ENCODE measurements around the gene ZNF487.
"Not testable (repeated sequence)": the region's sequence is repeated elsewhere in the genome, so short reads cannot be mapped to it uniquely, and the experiment has no call there.

The ZNF487 gene

DNA sequence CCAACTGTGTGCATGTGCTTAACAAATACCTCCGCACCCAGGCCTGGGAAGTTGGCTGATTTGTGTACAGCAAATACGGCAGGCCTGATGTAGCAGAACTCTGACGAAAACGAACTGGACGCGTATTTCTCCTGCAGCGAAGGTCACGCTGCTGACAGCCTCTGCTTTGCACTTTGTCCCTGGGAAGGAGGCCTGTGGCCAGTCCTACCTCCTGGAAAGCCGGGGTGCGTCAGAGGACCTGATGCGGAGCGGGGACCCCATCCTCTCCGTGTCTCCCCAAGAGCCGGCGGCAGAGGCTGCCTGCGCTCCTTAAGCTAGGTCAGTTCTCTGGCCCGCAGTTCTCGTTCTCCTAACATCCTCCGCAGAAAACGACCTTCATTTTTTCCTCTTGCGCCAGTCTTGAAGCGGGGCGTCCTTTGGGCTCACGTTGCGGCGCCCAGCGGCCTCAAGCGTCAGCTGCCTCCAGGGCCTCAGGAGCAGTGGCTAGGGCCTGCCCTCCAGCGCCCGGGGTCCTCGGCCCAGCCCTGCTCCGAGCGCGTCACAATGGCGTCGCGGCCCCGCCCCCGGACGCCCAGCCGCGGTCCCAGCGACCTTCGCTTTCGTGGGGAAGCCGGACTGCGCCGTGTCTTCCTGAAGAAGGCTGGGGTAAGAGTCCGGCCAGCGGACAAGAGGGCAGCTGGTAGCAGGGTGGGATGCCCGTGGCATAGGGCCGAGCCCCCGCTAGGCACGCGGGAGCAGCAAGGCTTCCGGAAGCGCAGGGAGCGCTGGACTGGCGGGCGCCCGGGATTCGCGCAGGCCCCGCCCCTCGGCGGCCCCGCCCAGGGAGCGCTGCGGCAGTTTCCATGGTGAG lies at the start of gene ZNF487:
ZNF487 (plus strand) TSS at position 821 of the 850 bp plus-strand sequence. CDS start 38,703 bp downstream, outside the sequence.
- Mint-ChIP-seq H3K36me3 (ENCODE audit: low read depth) (peaks cover 7% of the 10 kb centered on the region), H3K4me3 (peak within 1 kb of the TSS; percentile 98), H3K4me1 (peaks cover 20% of the 10 kb centered on the region), H3K27me3 (no peaks in the 10 kb centered on the region), H3K27ac (peak within 1 kb of the TSS; percentile 98), H3K9me3 (no peaks in the 10 kb centered on the region)
- ATAC-seq (peak; percentile 98), DNase-seq (peak; percentile 88)

DNA sequence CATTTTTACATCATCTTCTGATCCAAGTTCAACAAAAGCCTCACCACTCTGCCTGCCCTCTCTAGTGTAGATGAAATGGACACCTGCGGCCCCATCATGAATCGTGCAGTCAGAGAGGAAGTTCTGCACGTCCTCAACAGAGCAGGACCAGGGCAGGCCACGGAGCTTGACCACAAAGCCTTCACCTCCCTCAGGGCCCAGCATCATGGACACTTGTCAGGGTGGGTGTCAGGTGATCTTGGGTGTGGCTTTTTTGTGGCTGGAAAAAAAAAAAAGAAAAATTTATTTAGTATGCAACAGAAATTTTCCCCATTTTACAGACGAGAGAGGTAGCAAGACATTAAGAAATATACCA lies 49.3 kb upstream of the ZNF487 start:
- no peaks in the 10 kb centered on the region for H3K27me3 Mint-ChIP-seq
- peaks cover 44% of the 10 kb centered on the region for H3K4me1 Mint-ChIP-seq
- no peaks in the 10 kb centered on the region for H3K9me3 Mint-ChIP-seq
- H3K4me3 Mint-ChIP-seq: no peak overlapping the region
- H3K36me3 Mint-ChIP-seq (ENCODE audit: low read depth): peaks cover 73% of the 10 kb centered on the region
- no peak for ATAC-seq
- H3K27ac Mint-ChIP-seq: peak overlapping the region; percentile 68
- DNase-seq: no peak

DNA sequence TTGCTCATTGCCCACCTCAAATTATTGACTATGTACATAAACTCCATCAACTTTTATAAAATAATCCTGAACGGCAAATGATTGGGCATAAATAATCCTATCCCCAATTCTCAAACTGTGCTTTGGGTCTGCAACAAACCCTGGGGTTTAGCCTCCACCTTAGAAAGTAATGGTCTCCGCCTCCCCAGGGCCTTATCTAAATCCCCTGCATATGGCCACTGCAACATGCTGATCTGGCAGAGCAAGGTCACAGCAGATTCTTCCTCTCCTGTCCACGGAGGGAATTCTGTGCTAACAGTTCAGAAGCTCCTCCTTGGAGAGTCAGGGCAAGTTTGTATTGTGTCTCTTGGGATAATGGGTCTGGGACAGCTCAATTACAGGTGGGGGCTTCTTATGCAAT lies 47.0 kb upstream of the ZNF487 start:
- peaks cover 63% of the 10 kb centered on the region for H3K4me1 Mint-ChIP-seq
- ATAC-seq: no peak
- H3K27me3 Mint-ChIP-seq: no peaks in the 10 kb centered on the region
- DNase-seq: no peak
- peaks cover 94% of the 10 kb centered on the region for H3K36me3 Mint-ChIP-seq (ENCODE audit: low read depth)
- no peak overlapping the region for H3K4me3 Mint-ChIP-seq
- peak overlapping the region; percentile 84 for H3K27ac Mint-ChIP-seq
- H3K9me3 Mint-ChIP-seq: no peaks in the 10 kb centered on the region

DNA sequence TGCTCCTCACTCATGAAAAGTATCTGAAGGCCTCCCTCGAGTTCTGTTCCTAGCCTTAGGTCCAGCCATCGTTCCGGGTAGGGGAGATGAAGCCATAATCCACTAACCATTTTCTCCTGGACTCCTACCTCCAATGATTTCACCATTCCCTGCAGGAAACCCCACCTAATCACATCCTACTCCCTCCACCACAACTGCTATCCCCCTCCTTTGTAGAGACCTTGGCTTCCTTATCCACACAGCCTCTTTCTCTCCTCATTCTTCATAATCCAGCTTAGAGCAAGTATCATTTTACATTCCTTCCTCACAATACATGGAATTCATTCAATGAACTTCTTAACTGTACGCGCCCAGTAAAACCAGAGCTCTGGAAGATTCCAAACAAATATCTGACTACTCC lies 46.6 kb upstream of the ZNF487 start:
- DNase-seq (no peak), ATAC-seq (no peak)
- Mint-ChIP-seq H3K9me3 (no peaks in the 10 kb centered on the region), H3K36me3 (ENCODE audit: low read depth) (peaks cover 98% of the 10 kb centered on the region), H3K4me1 (peaks cover 68% of the 10 kb centered on the region), H3K27me3 (no peaks in the 10 kb centered on the region), H3K4me3 (peak overlapping the region; percentile 30), H3K27ac (peak overlapping the region; percentile 84)

DNA sequence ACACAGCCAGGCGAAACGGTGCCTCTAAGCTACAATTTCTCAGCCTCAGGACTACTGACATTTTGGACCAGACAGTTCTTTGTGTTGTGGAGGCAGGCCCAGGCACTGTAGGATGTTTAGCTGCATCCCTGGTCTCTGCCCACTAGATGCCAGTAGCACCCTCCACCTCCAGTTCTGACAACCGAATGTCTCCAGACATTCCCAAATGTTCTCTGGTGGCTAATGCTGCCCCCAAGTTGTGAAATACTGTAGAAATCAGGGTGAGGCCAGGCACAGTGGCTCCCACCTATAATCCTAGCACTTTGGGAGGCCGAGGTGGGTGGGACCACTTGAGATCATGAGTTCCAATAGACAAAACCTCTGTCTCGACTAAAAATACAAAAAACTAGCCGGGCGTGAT lies 46.2 kb upstream of the ZNF487 start:
- Mint-ChIP-seq H3K4me3 (peak overlapping the region; percentile 30), H3K36me3 (ENCODE audit: low read depth) (peaks cover 98% of the 10 kb centered on the region), H3K9me3 (no peaks in the 10 kb centered on the region), H3K27ac (peak overlapping the region; percentile 84), H3K4me1 (peaks cover 72% of the 10 kb centered on the region), H3K27me3 (no peaks in the 10 kb centered on the region)
- no peak for ATAC-seq
- DNase-seq: no peak

DNA sequence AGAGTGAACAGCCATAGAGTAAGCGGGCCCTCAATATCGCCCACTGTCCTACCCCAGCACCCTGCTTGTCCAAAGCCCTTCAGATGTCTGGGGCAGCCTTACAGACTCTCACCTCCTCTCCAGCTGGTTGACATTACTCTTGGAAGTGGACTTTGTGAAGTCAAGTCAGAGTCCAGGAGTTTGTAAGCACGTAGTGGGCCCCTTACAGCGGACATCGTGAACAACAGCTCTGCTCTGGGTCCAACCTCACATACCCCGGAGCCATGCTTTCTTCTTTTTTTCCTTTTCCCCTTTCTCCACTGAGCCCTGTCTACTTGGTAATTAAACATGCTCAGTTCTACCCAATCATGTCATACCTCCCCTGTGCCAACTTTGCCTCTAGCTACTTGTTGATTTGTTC lies 45.4 kb upstream of the ZNF487 start:
- Mint-ChIP-seq H3K4me3 (no peak overlapping the region), H3K36me3 (ENCODE audit: low read depth) (peaks cover 98% of the 10 kb centered on the region), H3K9me3 (no peaks in the 10 kb centered on the region), H3K27me3 (no peaks in the 10 kb centered on the region), H3K4me1 (peaks cover 78% of the 10 kb centered on the region), H3K27ac (peak overlapping the region; percentile 84)
- ATAC-seq (no peak), DNase-seq (no peak)

DNA sequence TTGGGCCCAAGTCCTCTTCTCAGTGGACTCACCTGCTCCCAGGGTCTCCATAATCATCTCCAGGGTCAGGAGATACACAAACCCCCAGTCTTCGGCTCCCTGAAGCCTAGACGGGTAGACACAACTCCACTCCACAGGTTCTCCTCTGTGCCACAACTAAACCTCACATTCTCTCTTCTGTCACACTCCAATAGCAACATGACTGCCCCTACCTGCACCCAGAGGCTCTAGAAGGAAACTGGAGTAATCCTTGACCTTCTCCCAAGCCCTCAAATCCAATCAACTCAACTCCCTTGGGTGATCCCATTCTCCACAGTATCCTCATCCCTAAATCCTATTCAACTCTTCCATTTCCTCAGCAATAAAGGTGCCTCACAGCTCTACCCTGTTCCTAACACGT lies 44.2 kb upstream of the ZNF487 start:
- ATAC-seq (no peak), DNase-seq (no peak)
- no peaks in the 10 kb centered on the region for H3K27me3 Mint-ChIP-seq
- peak overlapping the region; percentile 39 for H3K4me3 Mint-ChIP-seq
- H3K27ac Mint-ChIP-seq: peak overlapping the region; percentile 93
- peaks cover 92% of the 10 kb centered on the region for H3K36me3 Mint-ChIP-seq (ENCODE audit: low read depth)
- peaks cover 74% of the 10 kb centered on the region for H3K4me1 Mint-ChIP-seq
- H3K9me3 Mint-ChIP-seq: no peaks in the 10 kb centered on the region

DNA sequence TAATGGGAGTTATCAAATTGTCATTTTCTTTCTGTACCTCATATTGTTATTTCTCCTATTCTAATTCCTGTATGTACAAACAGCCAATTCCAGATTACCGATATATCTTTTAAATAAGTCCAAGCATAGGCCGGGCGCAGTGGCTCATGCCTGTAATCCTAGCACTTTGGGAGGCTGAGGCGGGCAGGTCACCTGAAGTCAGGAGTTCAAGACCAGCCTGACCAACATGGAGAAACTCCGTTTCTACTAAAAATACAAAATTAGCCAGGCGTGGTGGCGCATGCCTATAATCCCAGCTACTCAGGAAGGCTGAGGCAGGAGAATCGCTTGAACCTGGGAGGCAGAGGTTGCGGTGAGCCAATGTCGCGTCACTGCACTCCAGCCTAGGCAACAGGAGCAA lies 43.7 kb upstream of the ZNF487 start:
- not testable (repeated sequence) for H3K27me3 Mint-ChIP-seq, ATAC-seq, DNase-seq, H3K9me3 Mint-ChIP-seq
- peak overlapping the region; percentile 39 for H3K4me3 Mint-ChIP-seq
- peaks cover 75% of the 10 kb centered on the region for H3K4me1 Mint-ChIP-seq
- peak overlapping the region; percentile 93 for H3K27ac Mint-ChIP-seq
- peaks cover 91% of the 10 kb centered on the region for H3K36me3 Mint-ChIP-seq (ENCODE audit: low read depth)

DNA sequence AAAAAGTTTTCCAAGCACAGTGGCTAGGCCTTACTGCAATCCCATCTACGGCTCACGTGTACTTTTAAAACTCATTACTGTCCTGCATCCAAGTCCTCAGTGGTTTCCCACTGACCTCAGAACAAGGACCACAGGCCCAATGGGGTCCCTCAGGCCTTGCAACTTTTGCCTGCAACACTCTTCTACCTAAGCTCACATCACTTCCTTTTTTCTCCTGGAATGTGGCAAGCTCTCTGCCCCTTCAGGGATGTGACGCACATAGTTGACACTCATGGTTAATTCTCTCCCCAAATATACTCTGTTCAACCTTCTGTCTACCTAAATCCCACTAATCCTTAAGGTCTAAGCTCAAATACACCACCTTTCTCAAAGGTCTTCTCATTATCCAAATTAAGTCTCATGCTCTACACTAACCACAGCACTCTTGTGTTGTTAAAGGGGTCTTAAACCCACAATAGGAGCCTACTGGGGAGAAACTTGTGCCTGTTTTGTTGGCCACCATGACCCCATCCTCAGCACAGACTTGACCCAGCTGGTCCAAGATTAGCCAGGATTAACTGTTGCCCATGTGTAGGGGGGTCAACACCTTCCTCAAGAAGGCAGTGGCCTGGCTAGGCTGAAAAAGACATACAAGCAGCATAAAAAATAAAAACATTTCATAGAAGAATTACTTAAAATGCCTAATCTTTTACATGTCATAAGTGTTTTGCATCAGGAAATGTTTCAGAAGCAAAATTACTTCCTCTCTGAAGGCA lies 43.1 kb upstream of the ZNF487 start:
- no peak for DNase-seq
- Mint-ChIP-seq H3K4me1 (peaks cover 75% of the 10 kb centered on the region), H3K36me3 (ENCODE audit: low read depth) (peaks cover 90% of the 10 kb centered on the region), H3K4me3 (peak overlapping the region; percentile 12), H3K27me3 (no peaks in the 10 kb centered on the region), H3K9me3 (no peaks in the 10 kb centered on the region), H3K27ac (peak overlapping the region; percentile 93)
- no peak for ATAC-seq

DNA sequence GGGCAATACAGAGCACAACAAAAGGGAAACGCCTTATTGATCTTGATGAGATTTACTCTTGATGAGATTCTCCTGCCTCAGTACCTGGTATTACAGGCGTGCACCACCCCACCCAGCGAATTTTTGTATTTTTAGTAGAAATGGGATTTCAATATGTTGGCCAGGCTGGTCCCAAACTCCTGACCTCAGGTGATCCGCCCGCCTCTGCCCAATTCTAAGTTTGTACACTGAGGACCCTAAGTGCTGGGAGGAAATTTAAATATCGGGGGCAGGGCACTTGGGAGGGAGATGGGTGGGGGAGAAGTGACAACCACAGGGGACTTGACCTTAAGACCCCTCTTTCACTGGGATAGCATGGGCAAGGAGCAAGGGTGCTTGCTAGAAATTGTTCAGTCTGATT lies 42.0 kb upstream of the ZNF487 start:
- Mint-ChIP-seq H3K36me3 (ENCODE audit: low read depth) (peaks cover 88% of the 10 kb centered on the region), H3K4me1 (peaks cover 80% of the 10 kb centered on the region), H3K4me3 (peak overlapping the region; percentile 96), H3K27ac (peak overlapping the region; percentile 93), H3K27me3 (no peaks in the 10 kb centered on the region), H3K9me3 (no peaks in the 10 kb centered on the region)
- DNase-seq (no peak), ATAC-seq (no peak)

DNA sequence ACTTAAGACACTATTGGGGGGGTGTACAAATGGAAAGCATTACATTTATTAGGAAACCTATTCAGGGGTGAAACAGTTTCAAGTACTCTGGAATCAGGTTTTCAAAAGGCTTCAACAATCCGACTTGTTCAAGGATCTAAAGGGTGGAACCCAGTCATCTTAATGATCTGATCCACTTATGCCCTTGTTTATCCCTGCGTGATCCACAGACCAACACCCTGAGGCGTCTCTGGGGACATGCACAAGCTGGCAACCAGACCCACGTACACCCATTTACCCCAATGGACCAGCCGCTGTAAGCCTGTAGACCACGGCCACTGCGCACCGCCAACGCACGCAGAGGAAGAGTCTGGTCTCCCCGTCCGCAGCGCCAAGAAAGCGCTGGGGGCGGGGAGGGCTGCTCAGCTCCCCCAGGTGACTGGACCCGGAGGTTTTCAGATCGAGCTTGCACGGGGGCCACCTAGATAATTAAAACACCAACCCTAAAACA lies 41.3 kb upstream of the ZNF487 start:
- H3K4me3 Mint-ChIP-seq: peak overlapping the region; percentile 96
- ATAC-seq: no peak
- H3K27ac Mint-ChIP-seq: peak overlapping the region; percentile 93
- peak; percentile 52 for DNase-seq
- H3K36me3 Mint-ChIP-seq (ENCODE audit: low read depth): peaks cover 86% of the 10 kb centered on the region
- H3K27me3 Mint-ChIP-seq: no peaks in the 10 kb centered on the region
- peaks cover 82% of the 10 kb centered on the region for H3K4me1 Mint-ChIP-seq
- H3K9me3 Mint-ChIP-seq: no peaks in the 10 kb centered on the region

DNA sequence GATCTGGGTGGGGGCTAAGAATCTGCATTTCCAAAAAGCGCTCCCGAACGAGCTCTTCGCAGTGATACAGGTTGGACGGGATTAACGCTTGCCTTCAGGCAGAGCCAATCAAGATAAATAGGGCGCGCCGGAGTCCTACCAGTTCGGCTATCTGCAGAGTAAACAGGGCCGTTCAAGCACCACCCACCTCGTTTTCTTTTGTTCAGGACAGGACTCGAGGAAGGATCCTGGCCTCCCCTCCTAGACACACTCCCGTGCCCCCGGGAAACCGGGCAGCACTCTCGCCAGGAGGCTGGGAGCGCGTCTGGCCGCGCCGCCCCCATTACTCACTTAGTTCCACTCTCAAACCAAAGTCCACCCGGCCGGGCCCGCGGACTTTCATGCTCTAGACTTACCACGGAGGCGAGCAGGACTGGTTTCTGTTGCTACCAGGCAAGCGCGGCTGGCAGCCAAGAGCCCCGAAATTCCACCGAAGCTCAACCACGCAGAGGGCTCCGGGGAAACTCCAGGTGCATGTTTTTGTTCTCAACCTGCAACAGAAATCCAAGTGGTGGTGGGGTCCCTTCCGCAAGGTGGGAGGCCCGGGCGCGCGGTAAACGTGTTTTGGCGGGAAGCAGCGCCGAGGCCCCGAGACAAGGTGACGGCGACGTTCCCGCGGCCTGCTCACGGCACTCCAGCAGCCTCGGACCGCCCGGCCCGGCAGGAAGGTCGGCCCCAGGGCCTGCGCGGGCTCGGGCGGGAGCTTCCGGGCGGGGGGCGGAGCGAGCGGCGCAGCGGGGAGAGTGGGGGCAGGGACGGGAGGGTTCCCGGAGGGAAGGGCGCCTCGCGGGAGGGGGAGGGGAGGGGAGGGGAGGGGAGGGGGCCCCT lies 40.6 kb upstream of the ZNF487 start:
- Mint-ChIP-seq H3K4me1 (peaks cover 86% of the 10 kb centered on the region), H3K9me3 (no peaks in the 10 kb centered on the region), H3K36me3 (ENCODE audit: low read depth) (peaks cover 85% of the 10 kb centered on the region), H3K27me3 (no peaks in the 10 kb centered on the region), H3K4me3 (peak overlapping the region; percentile 96), H3K27ac (peak overlapping the region; percentile 93)
- DNase-seq (peak; percentile 84), ATAC-seq (peak; percentile 59)

DNA sequence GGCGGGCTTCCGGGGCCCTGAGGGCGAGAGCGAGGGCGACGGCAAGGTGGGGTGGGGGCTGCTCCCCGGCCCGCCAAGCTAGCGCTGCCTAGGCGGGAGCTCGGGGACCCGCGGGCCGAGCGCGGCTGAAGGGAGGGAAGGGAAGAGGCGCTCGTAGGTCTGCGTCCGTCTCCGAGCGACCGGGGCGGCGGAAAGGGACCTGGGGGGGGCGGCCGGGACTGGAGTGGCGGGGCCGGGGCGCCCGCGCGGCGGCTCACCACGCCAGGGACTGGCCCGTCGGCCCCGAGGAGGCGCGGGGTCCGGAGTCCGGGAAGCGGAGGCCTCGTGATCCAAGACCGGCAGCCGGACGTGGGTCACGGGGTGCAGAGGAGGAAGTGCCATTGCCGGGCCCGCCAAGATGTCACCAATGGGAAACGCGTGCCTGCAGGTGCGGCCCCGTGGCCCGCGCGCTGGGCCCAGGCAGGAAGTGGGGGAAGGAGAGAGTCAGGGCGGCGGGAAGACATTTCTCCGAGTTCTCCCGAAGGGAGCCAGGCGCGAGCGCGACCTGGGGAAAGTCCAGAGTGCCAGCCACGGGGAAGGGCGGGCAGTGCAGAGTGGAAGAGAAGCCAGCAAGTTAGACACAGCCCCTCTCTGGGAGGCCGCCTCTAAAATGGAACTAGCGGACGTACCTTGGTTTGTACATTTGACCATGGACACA lies 39.8 kb upstream of the ZNF487 start:
- peaks cover 88% of the 10 kb centered on the region for H3K4me1 Mint-ChIP-seq
- H3K36me3 Mint-ChIP-seq (ENCODE audit: low read depth): peaks cover 85% of the 10 kb centered on the region
- peak; percentile 89 for DNase-seq
- H3K27me3 Mint-ChIP-seq: no peaks in the 10 kb centered on the region
- H3K9me3 Mint-ChIP-seq: no peaks in the 10 kb centered on the region
- H3K4me3 Mint-ChIP-seq: peak overlapping the region; percentile 96
- peak; percentile 83 for ATAC-seq
- peak overlapping the region; percentile 93 for H3K27ac Mint-ChIP-seq

DNA sequence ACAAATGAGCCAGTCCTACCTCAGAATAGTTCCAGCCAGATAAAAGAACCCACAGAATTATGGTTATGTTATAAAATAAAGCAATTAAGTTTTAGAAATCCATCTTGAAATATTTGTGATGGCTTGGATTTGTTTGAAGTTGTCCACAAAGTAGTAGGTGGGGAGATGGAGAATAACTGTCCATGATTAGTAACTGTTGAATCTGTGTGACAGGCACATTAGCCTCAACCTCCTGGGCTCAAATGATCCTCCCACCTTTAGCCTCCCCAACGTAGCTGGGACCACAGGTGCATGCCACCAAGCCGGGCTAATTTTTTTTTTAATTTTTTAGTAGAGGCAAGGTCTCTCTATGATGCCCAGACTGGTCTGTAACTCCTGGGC lies 38.0 kb upstream of the ZNF487 start:
- H3K4me1 Mint-ChIP-seq: peaks cover 91% of the 10 kb centered on the region
- no peak for DNase-seq
- no peak for ATAC-seq
- H3K4me3 Mint-ChIP-seq: peak overlapping the region; percentile 96
- H3K9me3 Mint-ChIP-seq: no peaks in the 10 kb centered on the region
- no peaks in the 10 kb centered on the region for H3K27me3 Mint-ChIP-seq
- H3K27ac Mint-ChIP-seq: peak overlapping the region; percentile 93
- peaks cover 86% of the 10 kb centered on the region for H3K36me3 Mint-ChIP-seq (ENCODE audit: low read depth)
